ENCODE data around the gene OR8D1. TPM values are rescaled to one million over a fixed set of nuclear protein-coding genes. Genes with fewer than 3 reads are reported as not detected.

OR8D1 gene
- polyA plus RNA-seq, 1 donor (not counting 4 experiments of a cell fraction or from before 2014, with no cell fraction given), result not detected

DNA sequence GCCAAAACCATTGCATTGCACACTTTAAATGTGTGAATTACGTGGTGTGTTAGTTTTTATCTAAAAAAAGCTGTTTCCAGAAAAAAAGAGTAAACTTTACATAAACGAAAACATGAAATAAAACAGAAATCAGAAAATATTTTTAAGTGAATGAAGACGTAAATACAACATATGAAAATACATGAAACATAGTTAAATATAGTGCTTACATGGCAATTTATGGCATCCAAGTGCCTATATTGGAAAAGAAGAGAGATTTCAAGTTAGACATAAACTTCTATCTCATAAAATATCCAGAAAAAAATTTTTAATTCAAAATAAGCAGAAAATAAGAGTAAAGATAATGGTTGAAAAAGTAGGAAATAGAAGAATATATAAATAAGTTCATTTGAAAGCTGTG lies 18.1 kb upstream of the OR8D1 start:
- Histone ChIP-seq H3K4me3 (ENCODE audit: control insufficient read depth in 2 of 3, extremely low read depth in 1 of 3, insufficient read depth in 2 of 3, low read depth in 1 of 3, low read length in 3 of 3) (no peak overlapping the region), H3K79me2 (ENCODE audit: control insufficient read depth, insufficient read depth, low read length) (no peaks in the 10 kb centered on the region), H3K9ac (ENCODE audit: control insufficient read depth, extremely low read depth, insufficient read depth, low read length) (no peak overlapping the region), H3K9me3 (ENCODE audit: control insufficient read depth, low read depth, low read length) (no peaks in the 10 kb centered on the region), H3K4me1 (ENCODE audit: control insufficient read depth, extremely low read depth, insufficient read depth, low read length) (no peaks in the 10 kb centered on the region), H3K9me1 (ENCODE audit: control insufficient read depth, extremely low read depth, insufficient read depth, low read length) (no peaks in the 10 kb centered on the region), H3K27me3 (ENCODE audit: control insufficient read depth, extremely low read depth, insufficient read depth, low read length) (no peaks in the 10 kb centered on the region), H3K36me3 (ENCODE audit: control insufficient read depth in 2 of 2, extremely low read depth in 1 of 2, insufficient read depth in 2 of 2, low read length in 2 of 2) (no peaks in the 10 kb centered on the region), H3K4me2 (ENCODE audit: control insufficient read depth, extremely low read depth, insufficient read depth, low read depth, low read length) (no peak overlapping the region), H2AFZ (ENCODE audit: control insufficient read depth, low read length) (no peak overlapping the region), H4K20me1 (ENCODE audit: control insufficient read depth, extremely low read depth, insufficient read depth, low read length) (no peaks in the 10 kb centered on the region), H3K27ac (ENCODE audit: control insufficient read depth, insufficient read depth, low read length) (no peak overlapping the region)
- DNase-seq (ENCODE audit: low read depth, low spot score) (no peak), FAIRE-seq (no peak)
- dilution Hi-C loops (cut with MboI; ENCODE audit: extremely low pct_ligation_motif_present, low sequenced_read_pairs), result no loop called here
- TF ChIP-seq, protein P1, sequence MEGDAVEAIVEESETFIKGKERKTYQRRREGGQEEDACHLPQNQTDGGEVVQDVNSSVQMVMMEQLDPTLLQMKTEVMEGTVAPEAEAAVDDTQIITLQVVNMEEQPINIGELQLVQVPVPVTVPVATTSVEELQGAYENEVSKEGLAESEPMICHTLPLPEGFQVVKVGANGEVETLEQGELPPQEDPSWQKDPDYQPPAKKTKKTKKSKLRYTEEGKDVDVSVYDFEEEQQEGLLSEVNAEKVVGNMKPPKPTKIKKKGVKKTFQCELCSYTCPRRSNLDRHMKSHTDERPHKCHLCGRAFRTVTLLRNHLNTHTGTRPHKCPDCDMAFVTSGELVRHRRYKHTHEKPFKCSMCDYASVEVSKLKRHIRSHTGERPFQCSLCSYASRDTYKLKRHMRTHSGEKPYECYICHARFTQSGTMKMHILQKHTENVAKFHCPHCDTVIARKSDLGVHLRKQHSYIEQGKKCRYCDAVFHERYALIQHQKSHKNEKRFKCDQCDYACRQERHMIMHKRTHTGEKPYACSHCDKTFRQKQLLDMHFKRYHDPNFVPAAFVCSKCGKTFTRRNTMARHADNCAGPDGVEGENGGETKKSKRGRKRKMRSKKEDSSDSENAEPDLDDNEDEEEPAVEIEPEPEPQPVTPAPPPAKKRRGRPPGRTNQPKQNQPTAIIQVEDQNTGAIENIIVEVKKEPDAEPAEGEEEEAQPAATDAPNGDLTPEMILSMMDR (optimal IDR thresholded peaks at IDR 0.05 in 1 of 3, IDR thresholded peaks at IDR 0.05 in 1 of 3, conservative IDR thresholded peaks at IDR 0.05 in 1 of 3; ENCODE audit: extremely low read depth in 1 of 3, insufficient read depth in 2 of 3, low read length in 3 of 3), result no peak
- TF ChIP-seq EZH2 (IDR thresholded peaks at IDR 0.05; ENCODE audit: low read length), result no peak

GRCh38 chr11:124329787-124330478 lies 16.2 kb upstream of the OR8D1 start:
- no peaks in the 10 kb centered on the region for H3K4me1 ChIP-seq (ENCODE audit: control insufficient read depth, extremely low read depth, insufficient read depth, low read length)
- no peak overlapping the region for H3K27ac ChIP-seq (ENCODE audit: control insufficient read depth, insufficient read depth, low read length)
- H2AFZ ChIP-seq (ENCODE audit: control insufficient read depth, low read length), result no peak overlapping the region
- TF ChIP-seq EZH2 (IDR thresholded peaks at IDR 0.05; ENCODE audit: low read length), result no peak
- TF ChIP-seq, protein P1 (optimal IDR thresholded peaks at IDR 0.05 in 1 of 3, IDR thresholded peaks at IDR 0.05 in 1 of 3, conservative IDR thresholded peaks at IDR 0.05 in 1 of 3; ENCODE audit: extremely low read depth in 1 of 3, insufficient read depth in 2 of 3, low read length in 3 of 3), result no peak
- FAIRE-seq (no peak), DNase-seq (ENCODE audit: low read depth, low spot score) (no peak)
- H3K9me3 ChIP-seq (ENCODE audit: control insufficient read depth, low read depth, low read length), result no peaks in the 10 kb centered on the region
- no peaks in the 10 kb centered on the region for H3K9me1 ChIP-seq (ENCODE audit: control insufficient read depth, extremely low read depth, insufficient read depth, low read length)
- H4K20me1 ChIP-seq (ENCODE audit: control insufficient read depth, extremely low read depth, insufficient read depth, low read length), result no peaks in the 10 kb centered on the region
- dilution Hi-C loops (cut with MboI; ENCODE audit: extremely low pct_ligation_motif_present, low sequenced_read_pairs), result no loop called here
- no peak overlapping the region for H3K9ac ChIP-seq (ENCODE audit: control insufficient read depth, extremely low read depth, insufficient read depth, low read length)
- H3K4me2 ChIP-seq (ENCODE audit: control insufficient read depth, extremely low read depth, insufficient read depth, low read depth, low read length), result no peak overlapping the region
- H3K4me3 ChIP-seq (ENCODE audit: control insufficient read depth in 2 of 3, extremely low read depth in 1 of 3, insufficient read depth in 2 of 3, low read depth in 1 of 3, low read length in 3 of 3), result no peak overlapping the region
- H3K27me3 ChIP-seq (ENCODE audit: control insufficient read depth, extremely low read depth, insufficient read depth, low read length), result no peaks in the 10 kb centered on the region
- no peaks in the 10 kb centered on the region for H3K79me2 ChIP-seq (ENCODE audit: control insufficient read depth, insufficient read depth, low read length)
- no peaks in the 10 kb centered on the region for H3K36me3 ChIP-seq (ENCODE audit: control insufficient read depth in 2 of 2, extremely low read depth in 1 of 2, insufficient read depth in 2 of 2, low read length in 2 of 2)

Data from keratinocyte (primary cell).